Type B pancreatic cell (in vitro differentiated cells): Measurements from ENCODE around the gene EXOC4. TPM values are rescaled to one million over a fixed set of nuclear protein-coding genes. Genes with fewer than 3 reads are reported as not detected.

Source experiments
- DNase-seq: peaks from one replicate; pipeline ENCODE4 v3.0.0; 2021; ENCODE audit warnings: mixed read lengths; ENCODE audit not compliant: unreplicated experiment; ENCODE audit errors: extremely low spot score
- H3K27ac Mint-ChIP-seq: 2 replicates; pipeline ENCODE4 v1.8.0; 2021; ENCODE audit warnings: mild to moderate bottlenecking, mixed read lengths
- H3K27me3 Mint-ChIP-seq: 2 replicates; pipeline ENCODE4 v1.8.0; 2021; ENCODE audit warnings: mixed read lengths
- H3K36me3 Mint-ChIP-seq: 2 replicates; pipeline ENCODE4 v1.8.0; 2021; ENCODE audit warnings: mixed read lengths
- H3K4me1 Mint-ChIP-seq: one replicate; pipeline ENCODE4 v1.8.0; 2021; ENCODE audit warnings: mixed read lengths; ENCODE audit not compliant: unreplicated experiment
- H3K4me3 Mint-ChIP-seq: 2 replicates; pipeline ENCODE4 v1.8.0; 2021; ENCODE audit warnings: mild to moderate bottlenecking, mixed read lengths
- H3K9me3 Mint-ChIP-seq: 2 replicates; pipeline ENCODE4 v1.8.0; 2021; ENCODE audit warnings: mixed read lengths
- total RNA-seq: library from RNA; stranded (reverse); gene quantifications from 2 replicates; pipeline ENCODE4 v1.2.1, GENCODE V29; 2021; ENCODE audit warnings: low replicate concordance
- TF ChIP-seq, protein P1 (sequence below): fragments of 200-600 bp; sonication (generic); conservative IDR thresholded peaks from 2 replicates; pipeline ENCODE4 v1.5.0; 2021; ENCODE audit warnings: antibody characterized with exemption, mild to moderate bottlenecking

EXOC4 gene
- total RNA-seq, 1 donor from 2014 or later = 95.5 TPM

DNA sequence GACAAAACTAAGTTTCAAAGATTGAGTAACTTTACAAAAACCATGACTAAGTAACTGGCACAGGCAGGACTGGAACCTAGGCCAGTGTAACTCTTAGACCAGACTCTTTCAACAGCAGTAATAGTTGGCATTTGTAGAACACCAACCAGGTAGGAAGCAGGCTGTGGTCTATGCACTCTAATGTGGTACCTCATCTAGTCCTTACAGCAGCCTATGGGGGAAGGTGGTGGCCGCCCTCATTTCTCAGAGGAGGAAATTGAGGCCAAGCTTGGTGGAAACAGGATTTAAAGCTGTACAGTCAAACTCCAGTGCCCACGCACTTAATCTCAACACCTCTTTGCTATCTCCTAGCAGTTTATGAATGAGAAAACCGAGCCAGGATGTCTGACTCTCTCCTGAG is 708.8 kb downstream of the EXOC4 start:
- H3K36me3 Mint-ChIP-seq = peaks cover 14% of the 10 kb centered on the region
- H3K9me3 Mint-ChIP-seq = no peaks in the 10 kb centered on the region
- no peak overlapping the region for H3K4me3 Mint-ChIP-seq
- no peak overlapping the region for H3K27ac Mint-ChIP-seq
- no peaks in the 10 kb centered on the region for H3K27me3 Mint-ChIP-seq
- H3K4me1 Mint-ChIP-seq = peaks cover 4% of the 10 kb centered on the region
- no peak for DNase-seq
- TF ChIP-seq, protein P1, sequence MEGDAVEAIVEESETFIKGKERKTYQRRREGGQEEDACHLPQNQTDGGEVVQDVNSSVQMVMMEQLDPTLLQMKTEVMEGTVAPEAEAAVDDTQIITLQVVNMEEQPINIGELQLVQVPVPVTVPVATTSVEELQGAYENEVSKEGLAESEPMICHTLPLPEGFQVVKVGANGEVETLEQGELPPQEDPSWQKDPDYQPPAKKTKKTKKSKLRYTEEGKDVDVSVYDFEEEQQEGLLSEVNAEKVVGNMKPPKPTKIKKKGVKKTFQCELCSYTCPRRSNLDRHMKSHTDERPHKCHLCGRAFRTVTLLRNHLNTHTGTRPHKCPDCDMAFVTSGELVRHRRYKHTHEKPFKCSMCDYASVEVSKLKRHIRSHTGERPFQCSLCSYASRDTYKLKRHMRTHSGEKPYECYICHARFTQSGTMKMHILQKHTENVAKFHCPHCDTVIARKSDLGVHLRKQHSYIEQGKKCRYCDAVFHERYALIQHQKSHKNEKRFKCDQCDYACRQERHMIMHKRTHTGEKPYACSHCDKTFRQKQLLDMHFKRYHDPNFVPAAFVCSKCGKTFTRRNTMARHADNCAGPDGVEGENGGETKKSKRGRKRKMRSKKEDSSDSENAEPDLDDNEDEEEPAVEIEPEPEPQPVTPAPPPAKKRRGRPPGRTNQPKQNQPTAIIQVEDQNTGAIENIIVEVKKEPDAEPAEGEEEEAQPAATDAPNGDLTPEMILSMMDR = no peak

DNA sequence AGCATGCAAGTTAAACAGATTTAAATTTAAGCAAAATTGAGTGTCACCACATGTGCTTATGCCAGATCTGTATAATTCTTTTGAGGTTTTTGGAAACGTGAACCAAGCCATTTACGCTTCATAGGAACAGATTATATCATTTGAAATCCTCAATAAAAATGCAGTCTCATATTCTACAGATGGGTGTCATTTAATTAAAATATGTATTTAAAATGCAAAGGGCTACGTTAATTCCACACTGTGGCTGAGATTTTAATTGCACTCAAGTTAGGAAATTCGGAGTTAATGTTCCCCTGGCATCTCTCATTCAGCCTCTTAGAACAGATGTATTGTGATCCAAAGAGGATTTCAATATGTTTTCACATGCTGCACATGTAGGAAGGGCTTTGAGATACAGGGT is 709.8 kb downstream of the EXOC4 start:
- DNase-seq = no peak
- peaks cover 2% of the 10 kb centered on the region for H3K4me1 Mint-ChIP-seq
- H3K36me3 Mint-ChIP-seq = peaks cover 14% of the 10 kb centered on the region
- no peaks in the 10 kb centered on the region for H3K9me3 Mint-ChIP-seq
- no peaks in the 10 kb centered on the region for H3K27me3 Mint-ChIP-seq
- no peak overlapping the region for H3K4me3 Mint-ChIP-seq
- TF ChIP-seq, protein P1 = no peak
- no peak overlapping the region for H3K27ac Mint-ChIP-seq

DNA sequence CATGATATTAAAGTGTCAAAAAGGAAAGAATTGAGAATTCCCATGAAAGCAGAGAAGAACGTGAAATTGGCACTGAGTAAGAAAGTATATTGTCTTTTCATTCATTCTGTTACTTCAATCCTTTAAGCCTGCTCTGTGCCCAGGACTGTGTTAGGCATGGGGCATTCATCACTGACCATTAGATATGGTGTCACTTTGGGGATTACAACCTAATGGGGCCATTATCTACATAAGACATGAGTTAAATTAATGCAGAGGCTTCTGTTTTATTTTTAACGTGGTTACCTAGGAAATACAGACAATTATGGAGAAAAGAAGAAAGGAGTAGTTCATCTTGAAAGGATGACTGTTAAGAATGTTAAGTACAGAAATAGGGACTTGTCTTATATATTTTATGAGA is 710.8 kb downstream of the EXOC4 start:
- Mint-ChIP-seq H3K27ac (no peak overlapping the region), H3K27me3 (no peaks in the 10 kb centered on the region), H3K4me1 (no peaks in the 10 kb centered on the region), H3K4me3 (no peak overlapping the region), H3K9me3 (peaks cover 2% of the 10 kb centered on the region), H3K36me3 (peaks cover 14% of the 10 kb centered on the region)
- no peak for DNase-seq
- TF ChIP-seq, protein P1 = no peak

DNA sequence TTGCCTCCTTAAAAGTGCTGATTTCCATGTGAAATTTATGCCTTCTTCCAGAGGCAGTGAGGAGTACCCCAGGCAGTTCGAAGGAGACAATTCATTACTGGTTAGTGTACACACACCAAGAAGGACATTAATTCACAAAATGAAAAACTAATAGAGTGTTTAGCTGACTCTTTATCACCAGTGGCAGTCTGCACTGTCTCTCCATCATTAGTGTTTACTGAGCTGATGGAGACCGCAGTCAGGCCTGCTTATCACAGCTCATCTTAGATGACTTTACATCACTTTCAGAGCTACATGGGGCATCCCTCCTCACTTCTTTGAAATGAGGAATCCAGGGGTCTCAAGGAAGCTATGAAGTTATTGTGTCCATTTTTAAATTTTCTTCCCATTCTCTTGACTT is 718.7 kb downstream of the EXOC4 start:
- no peak overlapping the region for H3K27ac Mint-ChIP-seq
- H3K27me3 Mint-ChIP-seq = no peaks in the 10 kb centered on the region
- TF ChIP-seq, protein P1 = no peak
- H3K36me3 Mint-ChIP-seq = peaks cover 9% of the 10 kb centered on the region
- no peak for DNase-seq
- peaks cover 4% of the 10 kb centered on the region for H3K4me1 Mint-ChIP-seq
- H3K9me3 Mint-ChIP-seq = peaks cover 7% of the 10 kb centered on the region
- H3K4me3 Mint-ChIP-seq = no peak overlapping the region

DNA sequence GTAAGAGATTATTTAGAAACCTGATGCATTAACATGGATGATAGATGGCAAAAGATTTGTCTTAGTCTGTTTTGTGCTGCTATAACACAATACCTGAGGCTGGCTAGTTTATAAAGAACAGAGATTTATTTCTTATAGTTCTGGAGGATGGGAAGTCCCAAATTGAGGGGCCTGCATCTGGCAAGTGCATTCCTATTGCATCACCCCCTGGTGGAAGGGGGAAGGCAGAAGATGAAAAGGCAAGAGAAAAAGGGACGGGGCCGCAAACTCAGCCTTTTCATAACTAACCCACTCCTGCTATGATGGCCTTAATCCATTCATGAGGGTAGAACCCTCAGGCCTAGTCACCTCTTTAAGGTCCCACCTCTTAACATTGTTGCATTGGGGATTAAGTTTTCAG is 720.8 kb downstream of the EXOC4 start:
- TF ChIP-seq, protein P1 = no peak

DNA sequence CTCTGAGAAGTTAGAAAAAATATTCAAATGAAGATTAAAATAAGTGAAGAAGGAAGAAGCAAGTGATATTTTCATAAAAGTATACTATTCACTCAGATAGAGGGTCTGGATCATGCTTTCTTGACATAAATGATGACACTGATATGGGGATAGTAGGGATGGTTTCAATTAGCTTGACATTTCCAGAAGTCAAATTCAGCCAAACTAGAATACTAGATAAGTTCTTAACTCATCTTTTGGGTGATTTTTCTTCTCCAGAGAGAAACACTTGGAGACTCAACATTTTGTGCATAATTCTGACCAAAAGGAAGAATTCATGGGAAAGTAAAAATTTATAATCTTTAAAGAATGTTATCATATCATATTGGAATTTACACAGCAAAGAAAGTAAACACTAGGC is 722.3 kb downstream of the EXOC4 start:
- Mint-ChIP-seq H3K4me1 (peaks cover 14% of the 10 kb centered on the region), H3K36me3 (peaks cover 5% of the 10 kb centered on the region), H3K4me3 (no peak overlapping the region), H3K27ac (no peak overlapping the region), H3K27me3 (no peaks in the 10 kb centered on the region), H3K9me3 (no peaks in the 10 kb centered on the region)
- DNase-seq = no peak
- TF ChIP-seq, protein P1 = no peak

More for the DNA sequence above, 720.8 kb downstream of the EXOC4 start:
- DNase-seq = no peak
- H3K9me3 Mint-ChIP-seq = peaks cover 4% of the 10 kb centered on the region
- H3K27ac Mint-ChIP-seq = no peak overlapping the region
- H3K27me3 Mint-ChIP-seq = no peaks in the 10 kb centered on the region
- no peak overlapping the region for H3K4me3 Mint-ChIP-seq
- H3K4me1 Mint-ChIP-seq = peaks cover 13% of the 10 kb centered on the region
- peaks cover 8% of the 10 kb centered on the region for H3K36me3 Mint-ChIP-seq
